Breast epithelium (tissue), 3 donors: ENCODE results near the gene EFNA5.

Experiments used
- POLR2A ChIP-seq: fragments of 450-650 bp; IDR thresholded peaks from one replicate; pipeline ENCODE4 v1.6.1; 2016; ENCODE audit warnings: antibody characterized with exemption, mild to moderate bottlenecking, moderate library complexity
- POLR2AphosphoS5 ChIP-seq, 3 donors: sonication (generic); formaldehyde crosslinking; IDR thresholded peaks; one replicate each; pipeline ENCODE4 v1.6.1; 2017; ENCODE audit warnings: antibody characterized with exemption in 3 of 3
- TF ChIP-seq, protein P1 (sequence below), 3 donors: fragments of 450-650 bp; IDR thresholded peaks; one replicate each; pipeline ENCODE4 v1.5.1; 2016 to 2017; ENCODE audit warnings: antibody characterized with exemption in 3 of 3, mild to moderate bottlenecking in 3 of 3, moderate library complexity in 3 of 3

DNA sequence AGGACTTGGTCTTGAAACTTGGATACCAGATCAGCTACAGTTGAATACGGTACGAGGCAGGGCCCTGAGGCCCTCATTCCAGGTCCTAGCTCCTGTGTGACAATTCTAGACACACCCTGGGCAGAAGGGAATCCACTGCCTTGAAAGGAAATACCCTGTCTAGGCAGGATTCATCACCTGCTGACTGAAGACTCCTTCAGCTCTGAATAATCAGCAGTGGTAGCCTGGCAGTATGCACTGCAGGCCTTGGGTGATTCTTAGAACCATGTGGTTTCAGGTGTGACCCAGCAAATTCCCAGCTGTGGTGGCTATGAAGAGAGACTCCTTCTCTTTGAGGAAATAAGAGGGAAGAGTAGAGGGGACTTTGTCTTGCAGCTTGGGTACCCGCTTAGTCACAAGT, 17.2 kb upstream of the EFNA5 start:
- TF ChIP-seq, protein P1, sequence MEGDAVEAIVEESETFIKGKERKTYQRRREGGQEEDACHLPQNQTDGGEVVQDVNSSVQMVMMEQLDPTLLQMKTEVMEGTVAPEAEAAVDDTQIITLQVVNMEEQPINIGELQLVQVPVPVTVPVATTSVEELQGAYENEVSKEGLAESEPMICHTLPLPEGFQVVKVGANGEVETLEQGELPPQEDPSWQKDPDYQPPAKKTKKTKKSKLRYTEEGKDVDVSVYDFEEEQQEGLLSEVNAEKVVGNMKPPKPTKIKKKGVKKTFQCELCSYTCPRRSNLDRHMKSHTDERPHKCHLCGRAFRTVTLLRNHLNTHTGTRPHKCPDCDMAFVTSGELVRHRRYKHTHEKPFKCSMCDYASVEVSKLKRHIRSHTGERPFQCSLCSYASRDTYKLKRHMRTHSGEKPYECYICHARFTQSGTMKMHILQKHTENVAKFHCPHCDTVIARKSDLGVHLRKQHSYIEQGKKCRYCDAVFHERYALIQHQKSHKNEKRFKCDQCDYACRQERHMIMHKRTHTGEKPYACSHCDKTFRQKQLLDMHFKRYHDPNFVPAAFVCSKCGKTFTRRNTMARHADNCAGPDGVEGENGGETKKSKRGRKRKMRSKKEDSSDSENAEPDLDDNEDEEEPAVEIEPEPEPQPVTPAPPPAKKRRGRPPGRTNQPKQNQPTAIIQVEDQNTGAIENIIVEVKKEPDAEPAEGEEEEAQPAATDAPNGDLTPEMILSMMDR (IDR thresholded peaks at IDR 0.05): no peak
- TF ChIP-seq POLR2A (no peak), POLR2AphosphoS5 (IDR thresholded peaks at IDR 0.05) (no peak)
